ENCODE measurements around the gene WNT6.

WNT6 gene

DNA sequence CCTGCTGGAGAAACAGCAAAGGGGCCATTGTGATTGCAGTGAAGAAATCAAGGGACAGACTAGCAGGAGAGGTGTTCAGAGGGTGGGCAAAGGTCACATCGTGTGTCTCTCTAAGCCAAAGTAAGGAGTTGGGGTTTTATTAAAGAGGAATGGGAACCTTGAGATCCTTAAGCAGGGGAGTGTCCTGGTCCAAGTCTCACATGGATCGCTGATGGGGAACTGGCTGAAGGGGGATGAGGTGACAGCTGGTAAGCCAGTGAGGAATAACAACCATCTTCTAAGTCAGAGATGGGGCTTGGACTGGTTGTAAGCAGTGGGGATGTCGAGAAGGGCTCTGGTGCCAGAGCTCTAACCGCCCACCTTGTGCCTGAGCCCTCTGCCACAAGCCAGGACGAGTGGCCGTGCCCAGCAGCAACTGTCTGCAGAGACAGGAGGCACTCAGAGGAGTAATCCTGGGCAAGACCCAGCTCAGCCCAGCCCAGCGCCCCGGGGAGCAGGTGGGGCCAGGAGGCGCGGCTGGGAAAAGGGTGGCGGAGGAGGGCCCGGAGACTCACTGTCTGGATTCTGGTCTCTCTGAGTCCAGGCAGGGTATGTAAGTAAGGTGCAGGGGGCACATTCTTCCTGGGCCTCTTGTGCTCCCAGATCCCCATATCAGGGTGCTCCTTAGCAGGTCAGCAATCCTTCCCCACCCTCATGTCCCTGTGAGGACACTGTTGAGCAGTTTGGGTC, 34.7 kb downstream of the WNT6 start:
- no peaks in the 10 kb centered on the region for H3K27me3 Mint-ChIP-seq
- peak overlapping the region; percentile 69 for H3K4me3 Mint-ChIP-seq

DNA sequence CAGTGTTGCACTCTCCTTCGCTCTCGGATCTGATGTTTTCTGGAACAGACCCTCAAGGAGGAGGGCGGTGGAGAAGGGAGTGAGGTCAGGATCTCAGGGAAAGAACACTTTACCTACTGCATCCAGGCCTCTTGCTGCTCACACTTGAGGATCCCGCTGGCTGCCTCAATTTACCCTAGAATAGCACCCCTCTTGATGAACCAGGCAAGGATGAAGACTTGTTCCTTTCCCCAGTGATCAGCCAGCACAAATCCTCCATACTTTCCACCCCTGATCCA, 35.2 kb downstream of the WNT6 start:
- Mint-ChIP-seq H3K27ac (peak overlapping the region; percentile 99), H3K27me3 (peaks cover 2% of the 10 kb centered on the region), H3K4me3 (no peak overlapping the region), H3K4me1 (peaks cover 41% of the 10 kb centered on the region), H3K36me3 (peaks cover 2% of the 10 kb centered on the region), H3K9me3 (no peaks in the 10 kb centered on the region)
- DNase-seq (ENCODE audit: low spot score in 2 of 2) (no peak), ATAC-seq (ENCODE audit: low read depth) (no peak)

More for the DNA sequence above, 34.7 kb downstream of the WNT6 start:
- Mint-ChIP-seq H3K9me3 (no peaks in the 10 kb centered on the region), H3K36me3 (peaks cover 2% of the 10 kb centered on the region), H3K4me1 (peaks cover 41% of the 10 kb centered on the region), H3K27ac (peak overlapping the region; percentile 99)
- no peak for ATAC-seq (ENCODE audit: low read depth)
- DNase-seq (ENCODE audit: low spot score in 2 of 2): peak in 1 of 2 donors; percentile 22

DNA sequence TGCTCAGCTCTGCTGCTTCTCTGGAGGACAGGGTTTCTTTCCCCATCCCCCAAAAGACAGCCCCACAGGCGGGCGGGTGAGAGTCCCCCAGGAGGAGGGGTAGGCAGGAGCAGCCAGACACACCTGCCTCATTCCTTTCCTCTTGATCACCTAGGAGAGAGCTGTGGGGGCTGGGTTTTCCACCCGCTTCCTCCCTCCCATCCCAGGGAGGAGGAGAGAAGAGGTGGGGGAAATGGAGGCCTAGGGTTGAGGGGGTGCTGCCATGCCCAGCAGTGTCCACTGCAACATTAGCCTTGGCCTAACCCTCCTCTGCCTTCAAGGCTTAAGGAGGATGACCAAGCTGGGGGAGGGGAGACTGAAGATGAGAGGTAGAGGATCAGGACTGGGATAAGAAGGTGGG, 35.7 kb downstream of the WNT6 start:
- Mint-ChIP-seq H3K27me3 (peaks cover 2% of the 10 kb centered on the region), H3K27ac (peak overlapping the region; percentile 99), H3K36me3 (peaks cover under 1% of the 10 kb centered on the region), H3K4me3 (peak overlapping the region; percentile 67), H3K9me3 (no peaks in the 10 kb centered on the region), H3K4me1 (peaks cover 41% of the 10 kb centered on the region)
- DNase-seq (ENCODE audit: low spot score in 2 of 2): no peak
- ATAC-seq (ENCODE audit: low read depth): no peak

DNA sequence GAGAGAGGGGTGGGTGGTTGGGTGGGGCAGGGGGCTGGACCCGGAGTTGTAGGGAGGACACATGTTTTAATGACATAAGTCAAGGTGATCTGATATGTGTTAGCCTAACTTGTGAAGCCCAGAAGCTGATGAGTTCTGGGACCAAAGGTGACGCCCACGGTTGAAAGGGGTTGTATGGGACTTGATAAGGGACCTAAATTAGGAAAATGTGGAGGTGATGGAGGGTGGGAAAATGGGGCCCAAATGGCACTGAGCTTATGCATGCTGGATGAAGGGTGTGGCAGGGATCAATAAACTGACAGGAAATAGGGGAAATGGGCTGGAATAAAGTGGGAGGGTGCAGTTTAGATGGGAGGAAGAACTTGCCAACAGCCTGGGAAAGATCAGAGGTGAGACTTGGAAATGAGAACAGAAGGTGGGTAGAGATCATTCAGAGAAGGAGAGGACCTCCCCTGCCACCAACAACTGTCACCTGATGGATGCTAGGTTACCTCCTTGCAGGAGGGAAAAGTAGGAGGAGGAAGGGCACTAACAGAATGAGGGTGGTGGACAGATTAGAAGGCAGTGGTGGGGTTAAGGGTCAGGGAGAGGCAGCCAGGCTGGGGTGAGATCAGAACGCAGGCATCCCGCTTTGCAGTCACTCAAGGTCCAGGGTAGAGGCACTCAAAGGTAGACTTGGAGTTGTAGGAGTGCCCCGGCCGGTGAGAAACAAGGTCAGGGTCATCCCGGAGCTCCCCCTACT, 36.3 kb downstream of the WNT6 start:
- DNase-seq (ENCODE audit: low spot score in 2 of 2) (no peak), ATAC-seq (ENCODE audit: low read depth) (no peak)
- peaks cover 8% of the 10 kb centered on the region for H3K27me3 Mint-ChIP-seq
- H3K4me3 Mint-ChIP-seq: peak overlapping the region; percentile 67
- H3K27ac Mint-ChIP-seq: peak overlapping the region; percentile 99
- H3K4me1 Mint-ChIP-seq: peaks cover 41% of the 10 kb centered on the region
- H3K36me3 Mint-ChIP-seq: no peaks in the 10 kb centered on the region
- H3K9me3 Mint-ChIP-seq: no peaks in the 10 kb centered on the region

DNA sequence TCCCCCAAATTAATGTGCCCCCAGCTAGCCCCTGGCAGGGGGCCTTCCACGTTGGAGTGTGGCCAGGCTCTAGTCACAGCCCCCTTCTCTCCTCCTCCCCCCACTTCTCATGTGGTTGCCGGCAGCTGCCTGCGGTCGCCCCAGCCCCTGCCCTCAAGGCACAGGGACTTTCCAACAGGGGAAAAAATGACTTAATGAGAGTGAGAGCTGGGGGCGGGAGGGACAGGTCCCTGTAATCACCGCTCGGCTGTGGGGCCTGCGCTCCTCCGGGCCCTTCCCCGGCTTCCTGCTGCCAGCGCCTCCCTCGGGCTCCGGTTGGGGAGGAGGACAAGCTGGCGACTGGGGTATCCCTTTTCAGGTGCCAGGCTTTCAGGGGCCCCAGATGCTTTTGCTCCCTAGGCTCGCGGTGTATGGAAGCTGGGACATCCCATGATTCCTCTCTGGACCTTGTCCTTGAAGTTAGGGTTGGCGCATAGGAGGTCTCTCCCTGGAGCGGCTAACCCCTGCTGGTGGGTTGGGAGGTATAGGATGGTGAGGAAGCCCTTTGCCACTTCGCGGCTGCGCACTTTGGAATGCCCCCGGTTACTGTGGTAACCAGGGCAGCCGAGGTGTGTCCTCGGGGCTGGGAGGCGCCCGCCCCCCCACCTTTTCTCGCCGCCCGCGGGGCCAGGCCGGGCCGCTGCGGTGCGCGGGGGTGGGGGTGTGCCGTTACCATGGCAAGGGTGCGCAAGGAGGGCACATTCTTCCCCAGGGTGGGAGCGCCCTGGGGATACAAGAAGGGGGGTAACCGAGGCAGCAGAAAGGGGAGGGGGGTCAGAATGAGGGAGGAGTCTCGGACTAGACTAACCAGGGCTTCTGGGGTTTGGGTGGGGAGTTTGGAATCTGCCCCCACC, 37.1 kb downstream of the WNT6 start:
- Mint-ChIP-seq H3K27ac (peak overlapping the region; percentile 99), H3K9me3 (no peaks in the 10 kb centered on the region), H3K4me1 (peaks cover 38% of the 10 kb centered on the region)

DNA sequence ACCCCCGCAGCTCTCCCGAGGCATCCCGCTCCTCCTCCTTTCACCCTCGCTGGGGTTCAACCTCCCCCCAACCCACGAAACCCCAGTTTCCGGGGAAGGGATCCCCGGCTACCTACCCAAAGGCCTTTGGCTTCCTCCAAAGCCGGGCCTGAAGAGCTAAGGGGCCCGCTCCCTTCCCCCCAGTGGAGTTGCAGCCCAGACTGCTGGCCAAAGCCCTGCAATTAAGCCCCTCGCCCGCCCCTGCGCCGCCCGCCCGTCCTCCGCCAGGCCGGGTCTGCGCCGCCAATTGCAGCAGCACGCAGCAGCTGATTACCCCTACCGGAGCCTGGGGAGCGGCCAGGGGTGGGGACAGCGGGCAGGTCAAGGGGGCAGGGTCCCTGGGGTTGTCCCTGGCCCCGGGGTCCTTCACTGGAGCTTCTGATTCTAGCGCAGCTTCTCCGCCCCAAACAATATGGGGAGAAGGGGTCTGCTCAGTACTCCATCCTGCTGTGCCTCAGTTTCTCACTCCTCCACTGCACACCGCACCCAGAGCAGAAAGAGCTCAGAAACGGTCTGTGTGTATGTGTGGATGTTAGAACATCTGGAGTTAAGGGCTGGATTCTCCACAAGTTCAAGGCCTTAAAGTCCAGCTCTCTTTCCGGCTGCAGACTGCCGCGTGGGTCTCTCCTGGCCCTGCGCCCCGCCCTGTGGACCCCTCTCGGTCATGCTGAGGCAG, 37.9 kb downstream of the WNT6 start:
- Mint-ChIP-seq H3K36me3 (no peaks in the 10 kb centered on the region), H3K4me3 (peak overlapping the region; percentile 88), H3K4me1 (peaks cover 36% of the 10 kb centered on the region), H3K9me3 (no peaks in the 10 kb centered on the region), H3K27ac (peak overlapping the region; percentile 99), H3K27me3 (peaks cover 16% of the 10 kb centered on the region)
- no peak for ATAC-seq (ENCODE audit: low read depth)
- peak in 1 of 2 donors; percentile 51 for DNase-seq (ENCODE audit: low spot score in 2 of 2)

More for the DNA sequence above, 37.1 kb downstream of the WNT6 start:
- H3K27me3 Mint-ChIP-seq: peaks cover 11% of the 10 kb centered on the region
- ATAC-seq (ENCODE audit: low read depth) (peak; percentile 63), DNase-seq (ENCODE audit: low spot score in 2 of 2) (peak; percentile 82 to 87)
- H3K36me3 Mint-ChIP-seq: no peaks in the 10 kb centered on the region
- peak overlapping the region; percentile 67 for H3K4me3 Mint-ChIP-seq

DNA sequence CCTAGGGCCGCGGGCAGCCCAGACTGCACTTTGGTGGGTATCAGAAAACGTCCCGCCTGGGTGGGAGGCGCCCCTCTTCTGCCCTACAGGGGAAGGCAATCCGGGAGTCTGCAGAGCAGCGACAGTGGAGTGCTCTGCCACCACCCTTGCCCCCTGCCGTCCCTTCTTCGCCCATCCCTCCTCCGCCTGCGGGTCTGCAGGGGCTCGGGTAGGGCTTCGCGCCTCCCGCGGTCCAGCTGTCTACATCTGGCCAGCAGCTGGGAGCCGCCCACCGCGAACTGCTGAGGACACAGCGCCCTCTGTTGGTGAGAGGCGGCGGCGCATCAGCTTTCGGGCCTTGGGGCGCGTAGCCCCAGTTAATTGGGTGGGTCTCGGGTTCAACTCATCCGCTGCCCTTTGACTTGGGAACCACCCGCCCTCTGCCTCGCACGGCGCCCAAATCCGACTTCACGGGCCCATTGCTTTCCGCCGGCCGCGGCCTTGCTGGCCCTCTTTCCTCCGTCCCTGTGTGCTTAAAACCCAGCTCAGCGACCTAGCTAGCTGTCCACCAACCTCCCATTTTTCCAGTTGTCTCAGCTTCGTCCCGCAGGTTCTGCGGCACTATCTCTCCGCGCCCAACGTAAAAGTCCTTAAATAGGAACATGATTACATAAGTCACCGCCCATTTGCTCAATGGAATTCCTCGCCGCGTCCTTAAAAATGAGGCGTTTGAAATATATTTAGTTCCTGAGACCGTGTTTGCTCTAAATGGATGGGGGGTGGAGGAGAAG, 38.7 kb downstream of the WNT6 start:
- Mint-ChIP-seq H3K4me1 (peaks cover 36% of the 10 kb centered on the region), H3K9me3 (no peaks in the 10 kb centered on the region), H3K36me3 (no peaks in the 10 kb centered on the region), H3K27ac (peak overlapping the region; percentile 92), H3K27me3 (peaks cover 16% of the 10 kb centered on the region), H3K4me3 (peak overlapping the region; percentile 88)
- peak; percentile 16 for ATAC-seq (ENCODE audit: low read depth)
- DNase-seq (ENCODE audit: low spot score in 2 of 2): peak; percentile 87 to 97

DNA sequence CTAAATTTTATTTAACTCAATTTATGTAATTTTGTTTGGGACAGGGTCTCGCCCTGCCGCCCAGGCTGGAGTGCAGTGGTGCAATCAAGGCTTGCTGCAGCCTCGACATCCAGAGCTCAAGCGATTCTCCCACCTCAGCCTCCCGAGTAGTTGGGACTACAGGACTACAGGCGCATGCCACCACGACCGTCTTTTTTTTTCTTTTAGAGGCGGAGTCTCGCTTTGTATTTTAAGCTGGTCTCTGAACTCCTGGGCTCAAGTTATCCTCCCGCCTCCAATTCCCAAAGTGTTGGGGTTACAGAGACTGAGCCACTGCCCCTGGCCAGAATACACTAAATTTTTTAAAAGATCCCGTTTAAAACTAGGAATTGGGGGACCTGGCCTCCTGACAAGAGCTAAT, 39.5 kb downstream of the WNT6 start:
- DNase-seq (ENCODE audit: low spot score in 2 of 2) (no peak), ATAC-seq (ENCODE audit: low read depth) (no peak)
- peaks cover 19% of the 10 kb centered on the region for H3K27me3 Mint-ChIP-seq
- H3K27ac Mint-ChIP-seq: no peak overlapping the region
- no peaks in the 10 kb centered on the region for H3K36me3 Mint-ChIP-seq
- H3K4me1 Mint-ChIP-seq: peaks cover 27% of the 10 kb centered on the region
- H3K9me3 Mint-ChIP-seq: no peaks in the 10 kb centered on the region
- H3K4me3 Mint-ChIP-seq: no peak overlapping the region

DNA sequence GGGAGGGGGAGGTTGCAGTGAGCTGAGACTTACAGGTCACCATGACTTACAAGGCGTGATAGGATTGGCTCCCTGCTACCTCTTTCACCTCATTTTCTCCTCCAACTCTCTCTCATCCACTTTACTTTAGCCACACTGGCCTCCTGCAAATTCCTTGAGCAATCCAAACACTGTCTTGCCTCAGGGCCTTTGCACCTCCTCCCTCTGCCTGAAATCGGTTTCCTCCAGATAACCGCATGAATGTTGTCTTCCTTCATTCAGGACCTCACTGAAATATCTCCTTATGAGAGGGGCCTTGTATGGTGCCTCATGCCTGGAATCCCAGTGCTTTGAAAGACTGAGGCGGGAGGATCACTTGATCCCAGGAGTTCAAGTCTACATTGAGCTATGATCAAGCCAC, 42.8 kb downstream of the WNT6 start:
- no peak overlapping the region for H3K4me3 Mint-ChIP-seq
- peaks cover 10% of the 10 kb centered on the region for H3K4me1 Mint-ChIP-seq
- no peaks in the 10 kb centered on the region for H3K9me3 Mint-ChIP-seq
- no peak for ATAC-seq (ENCODE audit: low read depth)
- DNase-seq (ENCODE audit: low spot score in 2 of 2): no peak
- no peaks in the 10 kb centered on the region for H3K36me3 Mint-ChIP-seq
- H3K27me3 Mint-ChIP-seq: peaks cover 24% of the 10 kb centered on the region
- no peak overlapping the region for H3K27ac Mint-ChIP-seq

DNA sequence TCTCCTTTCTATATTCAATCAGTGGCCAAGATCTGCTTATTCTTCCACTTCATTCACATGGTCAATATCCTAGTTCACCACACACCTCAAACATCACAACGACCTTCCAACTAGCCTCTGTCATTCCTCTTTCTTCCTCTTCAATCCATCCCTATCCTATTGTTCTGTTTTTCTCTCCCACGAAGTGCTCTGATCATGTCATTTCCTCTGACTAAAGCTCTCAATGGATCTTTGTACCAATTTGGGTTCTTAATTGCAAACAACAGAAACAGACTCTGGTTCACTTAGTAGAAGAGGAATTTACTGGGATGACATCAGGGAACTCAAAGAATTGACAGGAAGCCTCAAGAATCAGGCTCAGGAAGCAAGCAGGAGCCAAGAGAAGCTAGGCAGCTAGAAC, 44.6 kb downstream of the WNT6 start:
- Mint-ChIP-seq H3K9me3 (no peaks in the 10 kb centered on the region), H3K27ac (no peak overlapping the region), H3K4me3 (no peak overlapping the region), H3K4me1 (peaks cover 3% of the 10 kb centered on the region), H3K27me3 (peaks cover 24% of the 10 kb centered on the region), H3K36me3 (no peaks in the 10 kb centered on the region)
- ATAC-seq (ENCODE audit: low read depth) (no peak), DNase-seq (ENCODE audit: low spot score in 2 of 2) (no peak)

DNA sequence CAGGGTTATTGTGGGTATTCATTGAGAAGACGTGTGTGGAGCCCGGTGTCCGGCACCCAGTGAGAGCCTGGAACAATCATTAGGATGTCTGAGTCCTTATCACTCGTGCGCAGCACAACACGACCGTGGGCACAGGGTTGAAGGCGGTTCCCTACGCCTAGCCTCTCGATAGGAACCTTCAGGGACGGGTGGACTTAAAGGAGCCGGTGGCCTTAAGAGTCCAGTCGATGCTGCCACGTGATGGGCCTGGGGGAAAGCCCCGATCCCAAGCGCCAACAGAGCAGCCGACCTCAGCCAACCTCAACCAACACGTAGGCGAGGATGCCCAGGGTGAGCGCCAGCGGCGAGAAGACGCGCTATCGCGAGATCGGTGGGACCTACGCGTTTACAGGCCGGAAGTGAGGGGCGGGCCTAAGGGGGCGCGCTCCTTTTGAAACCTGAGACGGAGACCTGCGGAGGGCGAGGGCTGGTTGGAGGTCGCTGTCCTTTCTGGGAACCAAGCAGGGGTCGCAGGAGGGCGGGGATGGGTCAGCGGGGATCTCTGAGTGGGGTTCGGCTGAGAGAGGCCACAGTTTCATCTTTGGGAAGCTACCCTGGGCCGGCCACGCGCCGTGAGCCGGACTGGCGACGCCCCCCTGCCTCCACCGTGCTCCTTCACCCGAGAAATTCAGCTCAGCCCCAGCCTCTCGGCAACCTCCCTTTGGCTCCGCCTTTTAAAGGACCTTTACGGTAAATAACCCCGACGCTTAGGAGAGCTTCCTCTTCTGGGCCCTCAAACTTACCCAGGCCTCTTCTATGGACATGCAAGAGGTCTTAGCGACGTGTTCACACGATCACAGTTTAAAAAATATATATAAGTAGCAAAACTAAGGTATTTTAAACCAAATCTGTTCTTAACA, 49.4 kb downstream of the WNT6 start:
- peak; percentile 81 to 89 for DNase-seq (ENCODE audit: low spot score in 2 of 2)
- Mint-ChIP-seq H3K9me3 (no peaks in the 10 kb centered on the region), H3K4me1 (no peaks in the 10 kb centered on the region), H3K36me3 (no peaks in the 10 kb centered on the region), H3K4me3 (peak overlapping the region; percentile 88), H3K27me3 (peaks cover 6% of the 10 kb centered on the region), H3K27ac (peak overlapping the region; percentile 51)
- peak; percentile 97 for ATAC-seq (ENCODE audit: low read depth)

DNA sequence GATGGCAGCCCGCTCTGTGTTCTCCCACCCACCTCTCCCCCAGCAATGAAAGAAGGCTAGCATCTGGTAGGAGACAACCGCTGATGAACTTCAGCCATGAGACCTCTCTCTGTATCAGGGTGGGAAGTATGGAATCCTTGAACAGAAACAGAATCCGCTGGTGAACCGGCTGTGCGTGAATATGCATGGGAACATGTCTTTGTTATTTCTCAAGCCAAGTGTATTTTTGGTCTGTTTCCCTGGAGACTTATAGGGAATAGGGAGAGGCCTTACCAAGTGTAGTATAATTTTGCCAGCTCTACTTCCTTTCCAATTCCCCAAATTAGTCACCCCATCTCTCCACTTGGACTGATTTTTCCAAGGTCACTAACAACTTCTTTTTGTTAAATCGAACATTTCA, 51.1 kb downstream of the WNT6 start:
- DNase-seq (ENCODE audit: low spot score in 2 of 2) (no peak), ATAC-seq (ENCODE audit: low read depth) (no peak)
- Mint-ChIP-seq H3K4me3 (no peak overlapping the region), H3K9me3 (no peaks in the 10 kb centered on the region), H3K27ac (no peak overlapping the region), H3K4me1 (no peaks in the 10 kb centered on the region), H3K36me3 (no peaks in the 10 kb centered on the region), H3K27me3 (peaks cover 4% of the 10 kb centered on the region)

All from memory B cell (primary cell).